GM12865 (cell line): Measurements from ENCODE around the gene FOXP1.

Experiments used
- DNase-seq: peaks from one replicate; pipeline ENCODE4 v3.0.0; 2010; ENCODE audit warnings: low read depth
- H3K4me3 ChIP-seq: 2 replicates; pipeline ENCODE4 v1.5.1; 2011; ENCODE audit warnings: mild to moderate bottlenecking, low read depth, low read length, control low read depth
- TF ChIP-seq, protein P1 (sequence below): IDR thresholded peaks from 2 replicates; pipeline ENCODE4 v1.5.1; 2011; ENCODE audit warnings: low read length, control low read depth, low read depth, inconsistent platforms; ENCODE audit not compliant: insufficient read depth; ENCODE audit errors: missing control alignments

Gene FOXP1

DNA sequence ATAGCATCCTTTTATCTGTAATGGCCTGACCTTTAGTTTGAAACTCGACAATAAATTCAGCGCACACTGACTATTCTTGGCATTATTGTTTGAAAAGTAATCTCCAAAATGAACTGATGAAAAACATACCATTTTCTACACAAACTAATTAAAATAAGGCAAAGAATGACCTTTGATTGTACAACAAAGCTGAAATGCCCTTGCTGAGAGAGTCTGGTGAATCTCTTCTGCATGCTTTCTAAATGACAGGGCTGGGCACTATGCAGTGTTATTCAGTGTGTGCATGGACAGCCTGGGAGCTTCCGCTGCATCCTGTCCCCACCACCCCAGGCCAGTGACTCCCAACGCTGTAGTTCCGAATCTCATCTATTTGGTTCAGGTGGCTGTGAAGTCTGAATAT is 530.8 kb downstream of the FOXP1 start:
- no peak for DNase-seq
- H3K4me3 ChIP-seq = no peak overlapping the region
- TF ChIP-seq, protein P1, sequence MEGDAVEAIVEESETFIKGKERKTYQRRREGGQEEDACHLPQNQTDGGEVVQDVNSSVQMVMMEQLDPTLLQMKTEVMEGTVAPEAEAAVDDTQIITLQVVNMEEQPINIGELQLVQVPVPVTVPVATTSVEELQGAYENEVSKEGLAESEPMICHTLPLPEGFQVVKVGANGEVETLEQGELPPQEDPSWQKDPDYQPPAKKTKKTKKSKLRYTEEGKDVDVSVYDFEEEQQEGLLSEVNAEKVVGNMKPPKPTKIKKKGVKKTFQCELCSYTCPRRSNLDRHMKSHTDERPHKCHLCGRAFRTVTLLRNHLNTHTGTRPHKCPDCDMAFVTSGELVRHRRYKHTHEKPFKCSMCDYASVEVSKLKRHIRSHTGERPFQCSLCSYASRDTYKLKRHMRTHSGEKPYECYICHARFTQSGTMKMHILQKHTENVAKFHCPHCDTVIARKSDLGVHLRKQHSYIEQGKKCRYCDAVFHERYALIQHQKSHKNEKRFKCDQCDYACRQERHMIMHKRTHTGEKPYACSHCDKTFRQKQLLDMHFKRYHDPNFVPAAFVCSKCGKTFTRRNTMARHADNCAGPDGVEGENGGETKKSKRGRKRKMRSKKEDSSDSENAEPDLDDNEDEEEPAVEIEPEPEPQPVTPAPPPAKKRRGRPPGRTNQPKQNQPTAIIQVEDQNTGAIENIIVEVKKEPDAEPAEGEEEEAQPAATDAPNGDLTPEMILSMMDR = no peak

DNA sequence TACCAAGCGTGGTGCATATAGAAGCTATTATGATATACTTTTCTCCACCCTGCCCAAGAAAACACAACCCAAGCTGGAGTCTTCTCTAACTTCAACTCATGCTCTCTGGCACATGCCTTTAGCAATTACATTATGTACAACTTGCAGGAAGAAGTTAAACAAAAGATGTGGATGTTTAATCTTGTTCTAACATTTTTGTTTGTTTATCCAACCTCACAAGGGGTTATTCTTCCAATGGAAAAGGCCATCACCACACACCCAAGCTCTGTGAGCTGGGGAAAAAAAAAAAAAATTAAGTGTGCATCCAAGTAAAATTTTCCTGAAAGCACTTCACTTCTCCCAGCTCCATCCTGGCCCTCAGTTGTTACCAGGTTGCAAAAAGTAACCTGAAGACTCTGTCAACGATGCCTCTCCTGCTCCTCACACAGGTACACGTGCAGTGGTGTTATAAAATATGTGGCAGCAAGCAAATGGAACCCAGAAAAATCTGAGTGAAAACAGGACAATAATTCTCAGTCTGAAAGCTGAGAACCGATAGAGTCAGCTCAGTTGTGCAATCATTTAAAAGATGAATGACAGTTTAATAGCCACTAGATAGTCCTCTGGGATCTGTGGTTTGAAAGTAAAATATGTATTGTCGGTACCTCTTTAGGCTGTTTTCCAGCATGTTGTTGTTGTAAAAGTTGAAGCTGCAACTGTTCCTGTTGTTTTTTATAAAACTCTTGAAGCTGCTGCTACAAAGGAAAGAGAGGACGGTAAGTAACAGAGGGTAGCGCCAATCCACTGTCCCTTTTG is 531.4 kb downstream of the FOXP1 start:
- DNase-seq = no peak
- no peak overlapping the region for H3K4me3 ChIP-seq
- TF ChIP-seq, protein P1 = no peak

DNA sequence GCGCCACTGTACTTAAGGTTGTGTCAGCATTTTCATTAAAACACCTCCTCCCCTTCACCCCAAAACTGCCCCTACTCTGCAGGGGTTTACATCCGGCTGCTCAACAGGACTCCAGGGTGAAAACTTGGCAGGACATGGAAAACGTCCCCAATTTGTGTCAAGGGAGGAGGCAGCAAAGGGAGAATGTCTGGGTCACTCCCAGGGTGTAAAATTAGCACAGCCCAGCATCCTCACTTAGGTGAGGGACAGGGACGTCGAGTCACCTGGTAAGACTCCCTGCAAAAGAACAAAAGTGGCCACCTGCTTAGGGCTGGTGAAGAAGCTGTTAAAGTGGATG is 532.3 kb downstream of the FOXP1 start:
- DNase-seq = no peak
- TF ChIP-seq, protein P1 = no peak
- H3K4me3 ChIP-seq = no peak overlapping the region

DNA sequence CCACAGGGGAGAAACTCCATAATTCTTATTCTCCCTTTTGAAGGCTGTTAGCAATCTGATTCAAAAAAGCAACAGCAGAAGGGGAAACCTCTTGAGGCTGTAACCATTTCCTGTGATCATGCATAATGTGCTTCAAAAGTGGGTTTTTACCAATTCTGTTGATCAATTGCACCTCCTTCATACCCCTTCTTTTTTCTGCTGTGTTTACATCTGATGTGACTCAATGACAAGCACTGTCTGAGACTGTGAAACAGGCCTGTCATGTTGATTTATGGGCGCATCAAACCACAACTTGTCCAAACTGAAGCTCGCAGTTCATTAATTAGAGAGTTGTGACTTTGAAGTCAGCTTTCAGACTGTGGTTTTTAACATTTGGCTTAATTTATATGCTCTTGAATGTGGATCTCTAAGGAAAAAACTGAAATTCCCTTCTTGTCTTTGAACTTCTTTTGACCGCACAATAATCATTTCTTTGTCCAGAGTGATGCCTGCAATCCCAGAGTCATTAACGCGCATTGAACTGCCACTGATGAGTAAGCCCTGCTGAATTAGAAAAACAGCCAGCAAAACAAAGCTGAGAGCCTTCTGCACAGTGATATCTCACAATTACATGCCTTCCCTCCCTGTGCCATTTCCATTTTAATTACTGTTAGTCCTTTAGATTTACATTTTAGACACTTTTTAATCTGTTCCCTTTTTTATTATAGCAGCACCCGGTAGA is 532.8 kb downstream of the FOXP1 start:
- TF ChIP-seq, protein P1 = no peak
- DNase-seq = no peak
- H3K4me3 ChIP-seq = no peak overlapping the region

DNA sequence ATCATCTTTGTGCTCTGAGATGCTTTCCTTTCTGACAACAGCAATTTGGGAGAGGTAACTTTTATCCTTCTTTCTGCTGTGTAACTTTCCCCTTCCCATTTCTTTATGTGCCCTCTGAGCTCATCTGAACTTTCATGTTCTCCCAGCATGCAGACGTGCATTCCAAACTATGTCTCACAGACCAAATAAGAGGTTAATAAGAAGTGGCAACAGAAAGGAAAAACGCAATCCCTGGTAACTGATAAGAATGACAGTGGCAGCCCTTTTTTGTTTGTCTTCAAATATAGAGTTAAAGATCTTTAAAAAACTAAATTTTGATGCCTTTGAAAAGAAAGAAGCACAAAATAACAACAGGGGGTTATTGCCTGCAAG is 533.4 kb downstream of the FOXP1 start:
- DNase-seq = no peak
- TF ChIP-seq, protein P1 = no peak

DNA sequence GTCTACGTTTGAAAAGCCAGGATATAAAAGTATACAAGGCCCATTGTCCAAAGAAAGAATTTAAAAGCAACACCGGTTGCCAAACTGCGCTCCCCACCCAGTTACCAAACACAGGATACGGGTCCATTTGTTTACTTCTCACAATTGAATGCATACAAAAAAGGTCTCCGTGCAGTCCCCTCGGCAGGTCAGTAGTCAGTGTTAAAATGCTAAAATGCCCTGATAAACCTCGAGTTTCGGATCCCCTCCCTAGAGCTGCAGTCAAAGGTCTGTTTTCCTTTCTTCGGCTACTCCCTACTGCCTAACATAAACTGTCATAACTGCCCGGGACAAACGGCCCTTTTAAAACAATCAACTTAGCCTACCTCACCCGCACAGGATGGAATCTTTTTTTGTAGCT is 534.6 kb downstream of the FOXP1 start:
- TF ChIP-seq, protein P1 = no peak
- no peak overlapping the region for H3K4me3 ChIP-seq
- no peak for DNase-seq

More for the DNA sequence above, 533.4 kb downstream of the FOXP1 start:
- H3K4me3 ChIP-seq = no peak overlapping the region
